Loucy (cell line): ENCODE results near the gene LTV1.

ENCODE experiments used
- H2AFZ ChIP-seq: fragments of 200-600 bp; sonication (generic); 2 replicates; pipeline ENCODE4 v1.6.0; 2016; ENCODE audit warnings: antibody characterized with exemption, mild to moderate bottlenecking, low read length, moderate library complexity
- H3F3A ChIP-seq: fragments of 200-600 bp; 2 replicates; pipeline ENCODE4 v1.6.0; 2016; ENCODE audit warnings: antibody characterized with exemption, low read depth, mild to moderate bottlenecking
- H3K27me3 ChIP-seq: fragments of 200-600 bp; sonication (generic); 2 replicates; pipeline ENCODE4 v1.6.1; 2014; ENCODE audit warnings: low read length, mild to moderate bottlenecking; ENCODE audit not compliant: insufficient read depth, poor library complexity, severe bottlenecking
- H3K36me3 ChIP-seq: fragments of 200-600 bp; sonication (generic); 2 replicates; pipeline ENCODE4 v1.6.1; 2016; ENCODE audit warnings: low read length; ENCODE audit not compliant: insufficient read depth
- H3K4me1 ChIP-seq: fragments of 200-600 bp; sonication (generic); 2 replicates; pipeline ENCODE4 v1.5.1; 2014; ENCODE audit warnings: low read length, mild to moderate bottlenecking; ENCODE audit not compliant: insufficient read depth, poor library complexity, severe bottlenecking
- H3K4me2 ChIP-seq: fragments of 200-600 bp; sonication (generic); 2 replicates; pipeline ENCODE4 v1.6.0; 2014; ENCODE audit warnings: antibody characterized with exemption, low read length, low read depth, mild to moderate bottlenecking; ENCODE audit not compliant: poor library complexity, severe bottlenecking
- H3K4me3 ChIP-seq: fragments of 200-600 bp; sonication (generic); 2 replicates; pipeline ENCODE4 v1.5.1; 2014; ENCODE audit warnings: low read length, mild to moderate bottlenecking, mixed read lengths; ENCODE audit not compliant: poor library complexity, severe bottlenecking
- H3K79me2 ChIP-seq: fragments of 200-600 bp; sonication (generic); 2 replicates; pipeline ENCODE4 v1.6.1; 2014; ENCODE audit warnings: low read length; ENCODE audit not compliant: insufficient read depth
- H3K9ac ChIP-seq: fragments of 200-600 bp; sonication (generic); 2 replicates; pipeline ENCODE4 v1.6.0; 2014; ENCODE audit warnings: mild to moderate bottlenecking, low read depth, low read length, moderate library complexity; ENCODE audit not compliant: poor library complexity, severe bottlenecking
- H3K9me2 ChIP-seq: fragments of 200-600 bp; sonication (generic); replicated peaks from 2 replicates; pipeline ENCODE4 v1.6.1; 2016; ENCODE audit warnings: low read depth, low read length, mixed read lengths
- H3K9me3 ChIP-seq: fragments of 200-600 bp; sonication (generic); 2 replicates; pipeline ENCODE4 v1.6.1; 2014; ENCODE audit warnings: mild to moderate bottlenecking, antibody characterized with exemption, low read length, low read depth; ENCODE audit not compliant: insufficient read depth
- H4K20me1 ChIP-seq: fragments of 200-600 bp; sonication (generic); 2 replicates; pipeline ENCODE4 v1.6.0; 2014; ENCODE audit warnings: antibody characterized with exemption, low read length, mild to moderate bottlenecking; ENCODE audit not compliant: insufficient read depth, poor library complexity, severe bottlenecking
- EZH2phosphoT487 ChIP-seq: fragments of 200-600 bp; IDR thresholded peaks from 2 replicates; pipeline ENCODE4 v1.6.1; 2018; ENCODE audit warnings: antibody characterized with exemption, mild to moderate bottlenecking, moderate library complexity, borderline replicate concordance
- TF ChIP-seq, protein P1 (sequence below): fragments of 200-600 bp; sonication (generic); conservative IDR thresholded peaks from 2 replicates; pipeline ENCODE4 v1.5.1; 2014; ENCODE audit warnings: mild to moderate bottlenecking, antibody characterized with exemption, low read length

Gene LTV1

DNA sequence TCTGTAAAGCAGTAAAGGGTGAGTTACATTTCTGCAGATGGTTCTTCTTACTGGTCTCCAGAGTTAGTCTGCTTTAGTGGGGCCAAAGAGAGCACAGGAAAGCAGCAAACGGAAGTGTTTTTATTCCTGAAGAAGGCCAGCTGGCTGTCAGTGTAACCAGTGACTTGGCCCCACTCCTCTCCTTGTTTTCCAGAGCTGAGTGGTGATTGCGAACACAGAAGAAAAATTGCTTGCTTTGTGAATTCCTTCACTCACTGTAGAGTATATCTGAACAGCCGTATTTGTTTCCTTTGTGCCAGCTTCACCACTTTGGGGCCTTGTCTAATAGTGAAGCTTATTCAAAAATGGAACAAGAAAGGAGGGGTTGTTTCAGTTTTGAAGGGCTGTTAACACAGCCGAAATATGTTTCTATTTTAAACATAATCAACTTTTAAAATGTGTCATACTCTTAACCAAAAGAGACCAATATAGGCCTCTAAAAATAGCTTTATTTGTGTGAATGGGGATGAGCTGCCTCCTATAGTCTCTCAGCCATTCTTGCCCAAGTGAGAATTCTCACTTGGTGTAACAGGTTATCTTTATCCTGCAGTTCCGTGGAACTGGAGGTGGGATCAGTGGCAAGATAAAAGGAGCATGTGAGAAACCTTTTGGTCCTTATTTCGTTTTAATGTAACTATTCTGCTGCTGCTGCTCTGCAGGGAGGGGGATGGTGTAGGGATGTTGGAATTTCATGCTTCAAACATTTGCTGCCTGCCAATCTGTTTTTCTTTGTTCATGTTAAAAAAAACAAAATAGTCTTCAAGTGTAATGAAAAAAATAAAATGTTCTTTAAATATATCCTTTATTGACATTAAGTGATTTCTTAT lies 59.0 kb downstream of the LTV1 start:
- Histone ChIP-seq H4K20me1 (no peaks in the 10 kb centered on the region), H3K9me2 (no peaks in the 10 kb centered on the region), H2AFZ (no peak overlapping the region), H3K4me2 (no peak overlapping the region), H3K36me3 (no peaks in the 10 kb centered on the region), H3K4me3 (no peak overlapping the region), H3F3A (no peaks in the 10 kb centered on the region), H3K4me1 (no peaks in the 10 kb centered on the region), H3K27me3 (no peaks in the 10 kb centered on the region), H3K9ac (no peak overlapping the region), H3K79me2 (no peaks in the 10 kb centered on the region), H3K9me3 (no peaks in the 10 kb centered on the region)
- TF ChIP-seq, protein P1, sequence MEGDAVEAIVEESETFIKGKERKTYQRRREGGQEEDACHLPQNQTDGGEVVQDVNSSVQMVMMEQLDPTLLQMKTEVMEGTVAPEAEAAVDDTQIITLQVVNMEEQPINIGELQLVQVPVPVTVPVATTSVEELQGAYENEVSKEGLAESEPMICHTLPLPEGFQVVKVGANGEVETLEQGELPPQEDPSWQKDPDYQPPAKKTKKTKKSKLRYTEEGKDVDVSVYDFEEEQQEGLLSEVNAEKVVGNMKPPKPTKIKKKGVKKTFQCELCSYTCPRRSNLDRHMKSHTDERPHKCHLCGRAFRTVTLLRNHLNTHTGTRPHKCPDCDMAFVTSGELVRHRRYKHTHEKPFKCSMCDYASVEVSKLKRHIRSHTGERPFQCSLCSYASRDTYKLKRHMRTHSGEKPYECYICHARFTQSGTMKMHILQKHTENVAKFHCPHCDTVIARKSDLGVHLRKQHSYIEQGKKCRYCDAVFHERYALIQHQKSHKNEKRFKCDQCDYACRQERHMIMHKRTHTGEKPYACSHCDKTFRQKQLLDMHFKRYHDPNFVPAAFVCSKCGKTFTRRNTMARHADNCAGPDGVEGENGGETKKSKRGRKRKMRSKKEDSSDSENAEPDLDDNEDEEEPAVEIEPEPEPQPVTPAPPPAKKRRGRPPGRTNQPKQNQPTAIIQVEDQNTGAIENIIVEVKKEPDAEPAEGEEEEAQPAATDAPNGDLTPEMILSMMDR: no peak
- TF ChIP-seq EZH2phosphoT487: no peak

DNA sequence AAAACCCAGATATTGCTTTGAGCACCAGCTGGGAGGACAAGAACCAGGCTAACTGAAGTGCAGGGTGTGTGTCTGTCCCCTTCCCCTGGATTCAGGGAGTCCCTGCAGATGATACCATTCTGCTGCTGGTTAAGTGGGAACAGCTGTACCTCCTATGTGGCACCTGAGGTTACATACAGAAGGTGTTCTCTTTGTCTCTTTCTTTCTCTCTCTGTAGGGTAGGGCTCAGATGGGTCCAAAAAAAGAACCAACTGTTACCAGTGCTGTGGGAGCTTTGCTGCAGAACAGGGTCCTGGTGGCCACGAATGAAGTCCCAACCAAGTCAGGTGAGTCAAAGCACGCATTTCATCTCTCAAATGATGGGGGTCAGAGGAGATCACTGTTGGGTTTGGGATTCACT lies 59.7 kb downstream of the LTV1 start:
- Histone ChIP-seq H3K79me2 (no peaks in the 10 kb centered on the region), H3K27me3 (no peaks in the 10 kb centered on the region), H3K4me1 (no peaks in the 10 kb centered on the region), H3K9me2 (no peaks in the 10 kb centered on the region), H3K4me2 (no peak overlapping the region), H3K9me3 (no peaks in the 10 kb centered on the region), H3K4me3 (no peak overlapping the region), H3K36me3 (no peaks in the 10 kb centered on the region), H3K9ac (no peak overlapping the region), H2AFZ (no peak overlapping the region), H3F3A (no peaks in the 10 kb centered on the region), H4K20me1 (no peaks in the 10 kb centered on the region)
- TF ChIP-seq, protein P1: no peak
- TF ChIP-seq EZH2phosphoT487: no peak

DNA sequence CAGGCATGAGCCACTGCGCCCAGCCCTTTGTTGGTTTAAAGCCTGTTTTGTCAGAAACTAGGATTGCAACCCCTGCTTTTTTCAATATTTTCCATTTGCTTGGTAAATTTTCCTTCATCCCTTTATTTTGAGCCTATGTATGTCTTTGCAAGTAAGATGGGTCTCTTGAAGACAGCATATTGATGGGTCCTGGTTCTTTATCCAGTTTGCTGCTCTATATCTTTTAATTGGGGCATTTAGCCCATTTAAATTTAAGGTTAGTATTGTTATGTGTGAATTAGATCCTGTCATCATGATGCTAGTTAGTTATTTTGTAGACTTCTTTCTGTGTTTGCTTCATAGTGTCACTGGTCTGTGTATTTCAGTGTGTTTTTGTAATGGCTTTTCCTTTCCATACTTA lies 67.9 kb downstream of the LTV1 start:
- Histone ChIP-seq H3K36me3 (no peaks in the 10 kb centered on the region), H2AFZ (no peak overlapping the region), H3K9ac (no peak overlapping the region), H3K4me2 (no peak overlapping the region), H3K4me3 (no peak overlapping the region), H3F3A (no peaks in the 10 kb centered on the region), H3K79me2 (no peaks in the 10 kb centered on the region), H3K4me1 (no peaks in the 10 kb centered on the region), H3K9me2 (no peaks in the 10 kb centered on the region), H3K27me3 (no peaks in the 10 kb centered on the region), H3K9me3 (peaks cover 2% of the 10 kb centered on the region; the same call in 1 of the 2 replicates), H4K20me1 (no peaks in the 10 kb centered on the region)
- TF ChIP-seq EZH2phosphoT487: no peak
- TF ChIP-seq, protein P1: no peak
